K562 (cell line): ENCODE results near the gene STAU1.

Experiments used
- CEBPB ChIP-seq: fragments of 450-650 bp; IDR thresholded peaks from 2 replicates; pipeline ENCODE4 v1.6.1; 2016; ENCODE audit warnings: missing genetic modification characterization, missing compliant biosample characterization
- GTF2F1 ChIP-seq: IDR thresholded peaks from 2 replicates; pipeline ENCODE4 v1.6.1; 2011; ENCODE audit warnings: low read depth, low read length, improper control_type of control experiment
- ZBTB7A ChIP-seq: IDR thresholded peaks from 2 replicates; pipeline ENCODE4 v1.6.1; 2011; ENCODE audit warnings: low read depth, mild to moderate bottlenecking, low read length, moderate library complexity, borderline replicate concordance; ENCODE audit not compliant: control insufficient read depth
- ZNF121 ChIP-seq: sonication (generic); formaldehyde crosslinking; conservative IDR thresholded peaks from 2 replicates; pipeline ENCODE4 v1.8.0; 2022; ENCODE audit warnings: missing genetic modification reagents
- TF ChIP-seq, protein P1 (sequence below), 2 experiments: IDR thresholded peaks; 2 replicates each; pipeline ENCODE4 v1.6.1; 2012; ENCODE audit warnings: improper control_type of control experiment in 2 of 2, low read depth in 2 of 2, low read length in 2 of 2, borderline replicate concordance in 1 of 2

GRCh38 chr20:49170714-49171113, 17.4 kb downstream of the STAU1 start:
- TF ChIP-seq ZNF121 (no peak), ZBTB7A (no peak), GTF2F1 (no peak), CEBPB (no peak)
- TF ChIP-seq, protein P1, sequence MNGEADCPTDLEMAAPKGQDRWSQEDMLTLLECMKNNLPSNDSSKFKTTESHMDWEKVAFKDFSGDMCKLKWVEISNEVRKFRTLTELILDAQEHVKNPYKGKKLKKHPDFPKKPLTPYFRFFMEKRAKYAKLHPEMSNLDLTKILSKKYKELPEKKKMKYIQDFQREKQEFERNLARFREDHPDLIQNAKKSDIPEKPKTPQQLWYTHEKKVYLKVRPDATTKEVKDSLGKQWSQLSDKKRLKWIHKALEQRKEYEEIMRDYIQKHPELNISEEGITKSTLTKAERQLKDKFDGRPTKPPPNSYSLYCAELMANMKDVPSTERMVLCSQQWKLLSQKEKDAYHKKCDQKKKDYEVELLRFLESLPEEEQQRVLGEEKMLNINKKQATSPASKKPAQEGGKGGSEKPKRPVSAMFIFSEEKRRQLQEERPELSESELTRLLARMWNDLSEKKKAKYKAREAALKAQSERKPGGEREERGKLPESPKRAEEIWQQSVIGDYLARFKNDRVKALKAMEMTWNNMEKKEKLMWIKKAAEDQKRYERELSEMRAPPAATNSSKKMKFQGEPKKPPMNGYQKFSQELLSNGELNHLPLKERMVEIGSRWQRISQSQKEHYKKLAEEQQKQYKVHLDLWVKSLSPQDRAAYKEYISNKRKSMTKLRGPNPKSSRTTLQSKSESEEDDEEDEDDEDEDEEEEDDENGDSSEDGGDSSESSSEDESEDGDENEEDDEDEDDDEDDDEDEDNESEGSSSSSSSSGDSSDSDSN (IDR thresholded peaks at IDR 0.05; ENCODE audit: borderline replicate concordance in 1 of 2, low read depth in 2 of 2, low read length in 2 of 2), result no peak
